Ramos (cell line): ENCODE data around the gene TYSND1.
"Not testable (repeated sequence)": the region's sequence is repeated elsewhere in the genome, so short reads cannot be mapped to it uniquely, and the experiment has no call there.

Experiments
- in situ Hi-C: fragments of 300-500 bp; cut with MboI; formaldehyde crosslinking; loops from one replicate; pipeline ENCODE4 v1.14.3; 2022; ENCODE audit warnings: low sequenced_read_pairs; ENCODE audit not compliant: unreplicated experiment

The TYSND1 gene, protein sequence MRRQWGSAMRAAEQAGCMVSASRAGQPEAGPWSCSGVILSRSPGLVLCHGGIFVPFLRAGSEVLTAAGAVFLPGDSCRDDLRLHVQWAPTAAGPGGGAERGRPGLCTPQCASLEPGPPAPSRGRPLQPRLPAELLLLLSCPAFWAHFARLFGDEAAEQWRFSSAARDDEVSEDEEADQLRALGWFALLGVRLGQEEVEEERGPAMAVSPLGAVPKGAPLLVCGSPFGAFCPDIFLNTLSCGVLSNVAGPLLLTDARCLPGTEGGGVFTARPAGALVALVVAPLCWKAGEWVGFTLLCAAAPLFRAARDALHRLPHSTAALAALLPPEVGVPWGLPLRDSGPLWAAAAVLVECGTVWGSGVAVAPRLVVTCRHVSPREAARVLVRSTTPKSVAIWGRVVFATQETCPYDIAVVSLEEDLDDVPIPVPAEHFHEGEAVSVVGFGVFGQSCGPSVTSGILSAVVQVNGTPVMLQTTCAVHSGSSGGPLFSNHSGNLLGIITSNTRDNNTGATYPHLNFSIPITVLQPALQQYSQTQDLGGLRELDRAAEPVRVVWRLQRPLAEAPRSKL

DNA sequence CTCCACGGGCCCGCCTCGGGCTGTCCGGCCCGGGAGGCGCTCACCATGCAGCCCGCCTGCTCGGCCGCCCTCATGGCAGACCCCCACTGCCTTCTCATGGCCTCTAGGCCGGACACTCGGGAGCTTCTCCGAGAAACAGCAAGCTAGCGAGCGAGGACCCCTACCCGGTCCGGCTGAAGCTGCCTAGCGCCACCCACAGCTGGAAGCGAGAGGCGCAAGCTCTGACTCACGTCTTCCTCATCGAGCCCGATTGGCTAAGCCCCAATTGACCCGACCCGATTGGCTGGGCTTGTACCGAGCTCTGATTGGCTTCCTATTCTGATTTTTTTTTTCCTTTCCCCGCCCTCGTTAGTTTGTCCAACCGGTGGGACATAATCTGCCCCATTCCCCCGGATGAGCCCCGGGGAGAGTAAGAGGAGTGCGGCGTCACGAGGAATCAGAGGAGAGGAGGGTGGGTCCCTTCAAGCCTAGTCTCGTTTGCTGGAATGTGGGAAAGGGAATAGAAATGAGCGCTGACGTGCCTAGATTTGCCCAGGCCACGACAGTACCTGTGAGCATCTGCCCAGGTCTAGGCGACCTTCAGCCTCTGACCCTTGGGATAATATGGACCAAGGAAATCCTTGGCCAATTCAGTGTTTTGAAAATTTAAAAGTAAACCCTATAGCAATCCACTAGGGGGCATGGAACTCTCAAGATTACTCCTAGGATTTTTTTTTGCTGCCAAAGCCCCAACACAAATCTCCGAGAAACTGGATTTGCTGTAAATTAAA is at the start of gene TYSND1:
Gene TYSND1, minus strand, starts transcription at position 212 of the 770 bp plus-strand sequence. Its CDS starts 114 bp downstream, at position 98.
- in situ Hi-C loops: no loop called here

DNA sequence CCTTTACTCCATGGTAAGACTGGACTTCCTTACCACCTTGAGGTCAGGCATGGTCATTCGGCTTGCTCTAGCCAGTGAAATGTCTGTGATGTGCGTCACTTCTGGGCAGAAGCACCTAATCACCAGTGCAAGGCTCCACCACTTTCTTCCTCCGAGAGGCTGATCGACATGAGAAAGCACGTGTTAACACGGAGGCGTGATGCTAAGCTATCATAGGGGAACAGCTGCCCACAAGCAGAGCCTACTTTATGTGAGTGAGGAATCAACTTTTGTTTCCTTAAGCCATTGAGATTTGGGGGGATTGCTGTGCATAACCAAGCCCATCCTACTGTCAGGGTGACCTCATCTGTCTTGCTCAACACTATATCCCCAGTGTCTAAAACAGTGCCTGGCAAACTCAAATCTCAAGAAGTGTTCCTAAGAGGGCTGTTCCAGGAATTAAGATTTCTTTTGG is 46.9 kb upstream of the TYSND1 start:
- in situ Hi-C loops: no loop called here

DNA sequence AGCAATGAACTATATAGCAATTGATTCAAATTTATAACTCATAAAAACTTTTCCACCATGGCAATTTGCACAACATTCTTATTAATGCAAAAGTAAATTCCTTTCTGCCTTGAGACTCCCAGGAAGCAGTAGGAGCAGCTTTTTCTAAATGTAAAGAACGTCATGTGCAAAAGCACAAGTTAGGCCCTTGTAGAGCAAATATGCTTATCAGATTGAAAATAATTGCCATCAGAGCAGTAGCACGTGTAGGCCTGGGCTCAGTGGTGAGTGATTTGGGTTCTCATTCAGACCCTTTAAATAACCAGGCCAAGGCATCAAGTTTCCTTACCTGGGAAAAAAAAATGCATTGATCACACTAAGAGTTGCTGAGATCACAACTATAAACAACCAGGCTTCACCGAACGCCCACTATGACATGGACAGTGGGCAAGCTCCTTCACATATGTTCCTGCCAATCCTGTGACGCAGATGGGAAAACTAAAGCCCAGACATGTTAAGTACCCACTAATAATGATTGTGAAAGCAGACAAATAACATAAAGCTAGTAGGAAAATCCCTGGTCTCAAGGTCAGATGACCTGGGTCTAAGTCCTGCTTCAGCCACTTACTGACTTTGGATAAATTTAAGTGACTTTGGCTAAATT is 45.9 kb upstream of the TYSND1 start:
- in situ Hi-C loops: no loop called here

DNA sequence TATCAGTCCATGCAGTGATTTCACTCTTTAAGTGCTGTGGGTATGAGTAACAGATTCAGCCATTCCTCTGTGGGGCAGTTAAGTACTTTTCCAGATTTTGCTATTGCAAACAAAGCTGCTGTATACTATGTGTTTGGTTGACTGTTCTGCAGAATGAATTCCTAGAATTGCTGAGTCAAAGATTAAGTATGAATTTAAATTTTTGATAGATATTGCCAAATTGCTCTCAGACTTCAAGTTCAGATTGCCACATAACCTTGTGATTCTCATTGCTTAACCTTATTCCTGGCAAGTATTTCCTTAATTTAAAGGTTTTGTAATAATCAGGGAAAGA is 45.4 kb upstream of the TYSND1 start:
- in situ Hi-C loops: no loop called here

DNA sequence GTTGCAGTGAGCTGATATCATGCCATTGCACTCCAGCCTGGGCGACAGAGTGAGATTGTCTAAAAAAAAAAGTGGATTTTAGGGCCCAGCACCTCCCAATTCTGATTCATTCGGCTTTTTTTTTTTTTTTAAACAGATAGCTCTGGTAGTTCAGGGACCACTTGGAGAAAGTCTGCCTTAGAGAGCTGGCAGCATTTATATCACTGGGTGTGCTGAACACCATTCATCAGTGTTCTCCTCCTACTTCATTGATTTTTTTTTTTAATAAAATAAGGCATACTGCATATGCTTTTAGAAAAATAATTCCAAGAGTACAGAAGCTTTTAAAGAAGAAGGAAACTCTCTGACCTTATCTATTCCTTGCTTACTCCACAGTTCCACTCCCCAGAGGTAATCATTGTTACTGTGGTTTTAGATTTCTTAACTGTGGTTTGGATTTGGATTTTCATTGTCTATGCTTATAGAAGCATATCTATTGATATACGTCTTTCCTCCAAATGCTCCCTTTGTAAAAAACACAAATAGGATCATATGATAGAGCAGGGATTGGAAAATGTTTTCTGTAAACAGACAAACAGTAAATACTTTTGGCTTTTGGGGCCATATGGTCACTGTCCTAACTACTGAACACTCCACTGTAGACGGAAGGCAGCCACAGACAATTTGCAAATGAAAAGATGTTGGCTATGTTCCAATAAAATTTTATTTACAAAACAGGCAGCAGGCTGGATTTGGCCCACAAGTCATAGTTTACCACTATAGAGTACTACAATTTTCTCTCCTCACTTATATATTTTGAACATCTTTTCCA is 44.9 kb upstream of the TYSND1 start:
- in situ Hi-C loops: no loop called here

DNA sequence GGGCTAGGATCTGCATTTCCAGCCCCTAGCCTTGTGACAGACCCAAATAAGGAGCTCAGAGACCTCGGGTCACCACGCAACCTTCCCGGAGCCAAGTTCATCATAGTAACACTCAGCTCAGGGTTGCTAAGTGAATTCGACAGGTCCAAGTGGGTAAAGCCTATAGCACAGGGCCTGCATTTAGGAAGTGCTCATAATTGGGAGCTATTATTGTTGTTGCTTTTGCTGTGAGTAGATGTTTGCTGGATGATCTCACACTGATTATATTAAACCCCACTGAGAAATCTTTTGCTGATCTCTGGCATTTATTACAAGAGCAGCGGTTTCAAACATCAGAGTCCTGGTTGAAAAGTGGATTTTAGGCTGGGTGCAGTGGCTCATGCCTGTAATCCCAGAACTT is 44.1 kb upstream of the TYSND1 start:
- in situ Hi-C loops: no loop called here

DNA sequence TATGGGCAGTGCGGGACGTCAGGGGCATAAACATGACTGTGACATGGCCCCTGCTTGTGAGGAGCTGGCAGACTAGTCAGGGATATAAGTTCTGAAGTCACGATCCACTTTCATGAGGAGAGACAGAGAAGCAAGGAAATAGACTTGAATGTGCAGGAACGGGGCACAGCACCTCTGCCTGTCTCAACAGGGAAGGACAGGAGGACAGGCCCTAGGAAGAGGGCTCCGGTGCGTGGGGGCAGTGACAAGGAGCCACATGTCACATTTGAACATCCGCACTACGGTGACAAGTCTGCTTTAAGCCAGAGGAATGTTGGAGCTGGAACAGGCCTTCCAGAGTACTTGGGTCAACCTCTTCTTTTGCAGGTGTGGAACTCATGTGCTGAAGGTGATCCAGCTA is 43.6 kb upstream of the TYSND1 start:
- in situ Hi-C loops: no loop called here

DNA sequence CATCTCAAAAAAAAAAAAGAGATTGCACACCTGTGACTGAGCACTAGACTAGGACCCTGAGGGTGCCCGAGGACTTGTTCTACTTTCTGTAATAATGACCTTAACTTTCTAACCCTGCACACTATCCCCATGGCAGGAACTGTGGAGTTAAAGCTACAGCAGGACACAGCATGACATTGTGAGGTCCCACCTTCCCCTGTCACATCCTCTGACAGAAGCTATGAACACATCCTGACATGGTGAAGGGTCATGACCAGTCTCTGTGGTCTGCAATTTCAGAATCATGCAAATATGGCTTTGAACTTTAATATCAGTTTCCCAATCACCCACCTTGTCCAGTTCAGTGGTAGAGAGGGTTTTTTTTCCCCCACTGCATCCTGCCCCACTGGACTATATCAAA is 42.3 kb upstream of the TYSND1 start:
- in situ Hi-C loops: no loop called here

DNA sequence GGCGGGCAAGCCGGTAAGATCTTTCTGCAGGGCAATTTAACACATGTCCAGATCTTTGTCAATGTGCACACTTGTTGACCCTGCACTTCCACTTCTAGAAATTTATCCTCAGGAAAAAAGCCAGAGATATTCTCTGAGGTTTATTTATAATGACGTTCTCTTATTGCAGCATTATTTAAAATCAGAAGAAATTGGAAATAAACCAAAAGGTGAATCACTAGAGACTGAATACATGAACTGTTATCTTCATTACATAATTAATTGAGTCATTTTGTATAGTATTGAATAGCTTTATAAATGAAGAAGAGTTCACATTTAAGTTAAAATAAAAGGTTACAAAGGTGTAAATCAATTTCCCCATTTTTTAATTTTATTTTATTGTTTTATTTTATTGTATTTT is 40.1 kb upstream of the TYSND1 start:
- in situ Hi-C loops: no loop called here

DNA sequence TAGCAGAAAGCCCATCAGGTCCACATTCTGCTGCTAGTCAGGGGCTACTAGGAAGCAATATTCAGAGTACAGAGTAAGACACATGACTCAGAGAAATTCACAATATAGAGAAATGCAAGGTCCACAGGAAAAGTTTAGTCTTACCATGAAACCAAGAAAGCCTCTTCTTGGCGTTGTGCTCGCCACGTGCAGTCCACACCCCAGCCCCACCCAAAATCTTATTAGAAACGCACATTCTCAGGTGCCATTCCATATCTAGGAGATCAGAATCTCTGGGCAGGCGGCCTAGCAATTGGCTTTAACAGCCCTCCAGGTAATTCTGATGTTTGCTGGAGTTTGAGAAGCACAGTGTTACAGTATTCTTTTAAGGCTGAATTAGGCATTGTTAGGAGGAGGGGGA is 39.6 kb upstream of the TYSND1 start:
- in situ Hi-C loops: no loop called here

DNA sequence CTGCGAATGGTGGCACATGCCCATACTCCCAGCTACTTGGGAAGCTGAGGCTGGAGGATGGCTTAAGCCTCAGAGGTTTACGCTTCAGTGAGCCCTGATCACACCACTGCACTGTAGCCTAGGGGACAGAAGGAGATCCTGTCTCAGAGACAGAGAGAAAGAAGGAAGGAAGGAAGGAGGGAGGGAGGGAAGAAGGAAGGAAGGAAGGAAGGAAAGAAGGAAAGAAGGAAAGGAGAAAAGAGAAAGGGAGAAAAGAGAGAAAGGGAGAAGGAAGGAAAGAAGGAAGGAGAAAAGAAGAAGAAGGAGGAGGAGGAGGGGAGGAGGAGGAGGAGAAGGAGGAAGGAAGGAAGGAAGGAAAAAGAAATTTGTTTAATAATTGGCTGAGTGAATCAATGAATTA is 36.8 kb upstream of the TYSND1 start:
- in situ Hi-C loops: no loop called here

DNA sequence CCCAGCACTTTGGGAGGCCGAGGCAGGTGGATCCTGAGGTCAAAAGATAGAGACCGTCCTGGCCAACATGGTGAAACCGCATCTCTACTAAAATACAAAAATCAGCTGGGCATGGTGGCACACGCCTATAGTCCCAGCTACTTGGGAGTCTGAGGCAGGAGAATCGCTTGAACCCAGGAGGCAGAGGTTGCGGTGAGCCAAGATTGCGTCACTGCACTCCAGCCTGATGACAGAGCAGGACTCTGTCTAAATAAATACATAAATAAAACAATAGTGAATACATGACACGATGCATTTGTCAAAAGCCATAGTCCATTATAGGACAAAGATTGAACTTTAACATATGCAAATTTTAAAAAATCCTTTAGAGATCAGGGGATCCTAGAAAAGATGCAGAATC is 32.7 kb upstream of the TYSND1 start:
- in situ Hi-C loops: not testable (repeated sequence)

DNA sequence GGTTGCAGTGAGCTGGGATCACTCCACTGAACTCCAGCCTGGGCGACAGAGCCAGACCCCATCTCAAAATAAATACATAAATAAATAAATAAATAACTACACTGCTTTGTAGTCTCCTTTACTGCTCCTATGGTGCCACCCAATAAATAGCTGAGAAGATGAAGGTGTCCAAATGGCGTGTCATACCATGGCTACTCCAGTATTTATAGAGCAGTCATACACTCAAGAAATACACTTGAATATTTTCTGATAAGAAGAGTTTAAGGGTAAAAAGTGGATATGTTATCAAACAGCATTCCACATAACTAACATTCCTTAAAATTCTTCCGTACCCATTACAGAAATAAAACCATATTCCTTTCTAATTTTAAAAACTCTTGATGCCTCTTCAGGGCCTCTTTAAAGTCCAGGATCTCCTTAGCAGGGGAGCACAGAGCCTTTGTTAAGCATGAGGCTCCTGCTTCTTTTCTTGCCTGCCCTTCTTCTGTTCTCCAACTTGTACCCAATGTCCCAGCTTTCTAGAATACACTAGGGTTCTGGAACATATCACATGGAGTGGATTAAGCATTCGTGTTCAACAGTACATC is 31.7 kb upstream of the TYSND1 start:
- in situ Hi-C loops: no loop called here

DNA sequence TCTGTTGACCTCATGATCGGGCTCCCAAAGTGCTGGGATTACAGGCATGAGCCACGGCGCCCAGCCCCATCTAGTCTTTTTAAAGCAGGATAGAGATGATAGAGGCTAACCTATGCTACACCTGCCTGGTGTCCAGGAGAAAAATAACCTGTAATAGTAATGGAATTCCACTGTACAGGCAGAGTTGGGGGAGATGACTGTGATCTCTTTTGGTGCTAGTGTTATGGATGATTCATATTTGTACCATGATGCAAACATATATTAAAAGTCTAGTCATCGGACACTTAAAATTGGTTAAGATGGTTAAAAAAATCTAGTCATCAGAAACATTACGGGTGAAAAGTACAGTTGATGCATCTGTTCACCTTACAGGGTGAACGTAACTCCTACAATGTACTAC is 29.9 kb upstream of the TYSND1 start:
- in situ Hi-C loops: no loop called here

DNA sequence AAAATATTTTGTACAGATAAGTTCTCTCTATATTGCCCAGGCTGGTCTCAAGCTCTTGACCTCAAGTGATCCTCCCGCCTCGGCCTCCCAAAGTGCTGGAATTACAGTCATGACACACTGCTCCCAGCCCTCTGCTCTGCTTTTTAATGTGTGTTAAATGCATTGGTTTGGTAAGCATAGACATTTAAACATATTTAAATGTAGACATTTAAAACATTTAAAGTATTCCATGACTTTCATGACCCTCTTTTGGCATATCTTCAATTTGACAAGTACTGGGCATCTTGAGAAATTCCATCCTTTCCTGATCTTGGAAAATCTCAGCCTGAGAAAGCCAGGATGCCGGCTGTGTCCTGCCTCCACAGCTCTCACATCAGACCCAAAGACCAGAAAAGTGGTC is 29.0 kb upstream of the TYSND1 start:
- in situ Hi-C loops: no loop called here

DNA sequence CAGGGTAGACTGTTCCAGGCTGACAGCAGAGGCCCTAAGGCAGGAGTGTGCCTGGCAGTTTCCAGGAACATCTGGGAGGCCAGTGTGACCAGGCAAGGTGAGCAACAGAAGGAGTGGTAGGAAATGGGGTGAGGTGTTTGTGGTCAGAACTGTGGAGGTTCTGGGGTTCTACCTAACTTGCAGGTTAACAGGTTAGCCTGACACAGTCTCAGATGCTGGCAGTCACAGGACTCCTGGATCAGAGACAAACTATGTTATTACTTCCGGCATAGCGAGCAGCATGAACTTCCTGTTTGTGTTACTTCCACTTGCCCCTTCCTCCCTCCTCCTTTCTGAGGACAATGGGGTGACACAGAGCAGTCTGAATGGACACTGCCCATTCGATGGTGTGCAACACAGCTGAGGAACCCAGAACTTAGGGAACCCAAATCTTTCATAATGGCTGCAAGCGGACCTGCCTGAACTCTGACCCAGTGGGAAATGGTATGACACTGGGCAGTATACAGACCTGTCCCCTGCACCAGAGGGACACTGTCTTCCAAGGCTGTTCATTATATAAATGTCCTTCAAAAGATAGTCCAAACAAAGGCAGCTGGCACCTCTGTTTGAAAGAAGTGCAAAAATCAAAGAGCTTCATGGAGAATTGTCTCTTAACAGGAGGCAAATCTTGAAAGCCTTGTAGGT is 27.7 kb upstream of the TYSND1 start:
- in situ Hi-C loops: no loop called here

DNA sequence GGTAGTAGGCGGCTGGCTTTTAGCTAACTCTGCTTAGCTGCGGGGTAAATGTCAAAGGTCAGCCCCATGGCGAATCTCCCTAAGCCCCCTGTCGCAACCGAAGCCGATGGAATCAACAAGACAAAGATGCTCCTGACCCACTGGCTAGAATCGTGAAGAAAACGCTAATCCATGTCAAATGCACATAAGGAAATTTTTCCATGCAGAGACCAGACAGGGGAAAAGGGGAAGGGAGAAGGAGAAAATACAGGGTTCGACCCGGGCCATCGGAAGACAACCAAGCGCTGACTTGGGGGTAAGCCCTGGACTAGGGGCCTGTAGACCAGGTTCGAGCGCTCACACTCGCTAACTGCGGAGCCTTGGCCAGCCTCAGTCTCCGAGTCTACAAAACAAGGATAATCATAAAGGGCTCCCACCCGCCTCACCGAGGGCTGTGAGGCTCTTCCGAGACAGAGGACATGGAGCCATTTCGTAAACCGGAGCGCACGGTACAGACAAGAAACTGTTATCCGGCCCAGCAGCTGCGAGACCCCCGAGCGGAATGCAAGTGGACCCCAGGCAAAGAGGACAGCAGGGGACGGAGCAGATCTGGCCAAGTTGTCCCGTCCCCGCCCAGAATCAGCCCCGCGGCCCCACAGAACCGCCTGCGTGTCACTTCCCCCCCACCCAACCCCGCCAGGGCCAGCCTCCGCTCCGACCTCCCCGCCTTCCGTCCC is 23.3 kb upstream of the TYSND1 start:
- in situ Hi-C loops: no loop called here

DNA sequence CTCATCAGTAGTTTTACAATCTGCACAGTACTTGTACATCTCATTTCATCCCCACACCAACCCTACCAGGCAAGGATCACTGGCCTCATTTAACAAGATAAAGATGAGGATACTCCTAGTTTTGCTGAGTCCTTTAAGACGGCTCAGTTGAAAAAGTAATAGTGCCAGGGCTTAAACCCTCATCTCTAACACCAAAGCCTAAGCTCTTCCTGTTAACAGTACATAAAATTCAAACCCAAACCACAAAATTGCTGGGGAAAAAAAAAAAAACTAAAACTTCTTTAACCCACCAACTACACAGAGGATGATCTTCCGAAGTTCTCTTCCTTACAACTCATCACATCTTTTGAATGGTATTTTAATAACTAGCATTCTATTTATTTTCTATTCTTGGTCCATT is 22.5 kb upstream of the TYSND1 start:
- in situ Hi-C loops: no loop called here

DNA sequence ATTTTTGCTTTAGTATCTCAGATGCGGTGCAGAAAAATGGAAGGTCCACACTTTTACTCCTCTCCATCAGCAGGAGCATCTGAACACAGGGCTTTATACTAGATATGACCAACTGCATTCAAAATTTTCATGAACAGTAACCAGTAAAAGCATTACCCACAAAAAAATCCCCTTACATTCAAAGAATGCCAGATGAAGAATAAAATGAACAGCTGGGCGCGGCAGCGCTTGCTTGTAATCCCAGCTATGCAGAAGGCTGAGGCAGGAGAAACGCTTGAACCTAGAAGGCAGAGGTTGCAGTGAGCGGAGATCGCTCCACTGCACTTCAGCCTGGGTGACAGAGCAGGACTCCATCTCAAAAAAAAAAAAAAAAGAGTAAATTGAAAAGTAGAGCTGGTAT is 20.7 kb upstream of the TYSND1 start:
- in situ Hi-C loops: no loop called here
